Activated CD8-positive, alpha-beta memory T cell treated with anti-CD3 and anti-CD28 coated beads, Interleukin-2, amount 50 U/mL, for 48 hours (primary cell): ENCODE results near the gene UBE3D.
"Not testable (repeated sequence)": the region's sequence is repeated elsewhere in the genome, so short reads cannot be mapped to it uniquely, and the experiment has no call there.

ENCODE experiments used
- DNase-seq: peaks from one replicate; pipeline ENCODE4 v3.0.0-alpha.2; 2020

UBE3D gene

DNA sequence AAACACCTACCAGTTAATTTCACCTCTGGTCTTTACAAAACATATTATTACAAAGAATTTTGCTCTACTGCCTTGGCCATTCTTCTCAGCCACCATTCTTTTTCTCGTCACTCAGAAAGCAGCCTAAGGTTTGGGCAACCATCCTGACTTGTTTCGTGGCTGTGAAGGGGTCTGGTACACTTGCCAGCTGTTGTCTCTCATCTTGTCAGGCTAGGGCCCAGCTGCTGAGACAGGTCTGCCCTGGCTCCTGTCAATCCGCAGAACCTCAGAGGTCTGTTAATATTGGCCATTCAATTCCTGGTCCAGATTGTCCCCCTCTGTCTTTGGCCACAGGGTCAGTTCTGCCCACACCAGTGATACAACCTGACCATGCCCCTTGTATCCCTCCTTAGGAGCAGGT lies 197.7 kb downstream of the UBE3D start:
- DNase-seq, result no peak

DNA sequence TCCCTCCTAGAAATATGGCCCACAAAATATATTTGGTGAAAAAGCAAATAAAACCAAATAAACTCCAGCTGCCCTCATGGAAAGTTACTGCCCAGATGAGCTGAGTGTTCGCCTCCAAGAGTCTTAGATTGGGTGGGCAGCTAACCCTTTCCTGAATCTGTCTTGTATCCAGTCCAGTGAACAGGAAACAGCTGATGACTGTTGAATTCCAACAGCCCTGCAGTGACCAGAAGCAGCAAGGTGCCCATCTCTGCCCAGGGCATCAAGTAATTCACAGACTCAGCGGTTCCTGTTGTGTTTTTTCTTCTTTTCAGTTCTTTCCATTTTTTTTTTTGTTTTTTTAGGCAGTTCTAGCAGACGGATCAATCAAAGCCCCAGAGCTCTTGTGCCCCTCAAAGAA lies 199.2 kb downstream of the UBE3D start:
- DNase-seq, result no peak

DNA sequence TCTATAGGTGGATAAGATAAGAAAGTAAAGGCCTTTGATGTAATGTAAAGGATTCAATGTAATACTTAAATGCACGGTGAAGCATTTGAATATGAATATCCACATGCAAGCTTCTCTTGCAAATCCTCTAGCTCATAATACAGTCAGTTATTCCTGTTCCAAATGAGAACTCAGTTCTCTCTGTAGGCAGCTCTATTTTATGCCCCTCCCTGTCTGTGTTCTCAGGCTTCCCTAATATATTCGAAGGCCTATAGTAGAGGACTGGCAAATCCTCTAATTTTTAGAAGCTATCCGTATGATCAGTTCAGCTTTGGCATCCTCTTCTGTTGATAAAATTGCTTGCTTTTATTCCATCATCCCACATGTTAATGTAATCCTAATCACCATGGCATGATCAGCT lies 200.2 kb downstream of the UBE3D start:
- DNase-seq, result no peak

GRCh38 chr6:82863781-82864180 lies 201.9 kb downstream of the UBE3D start:
- no peak for DNase-seq

DNA sequence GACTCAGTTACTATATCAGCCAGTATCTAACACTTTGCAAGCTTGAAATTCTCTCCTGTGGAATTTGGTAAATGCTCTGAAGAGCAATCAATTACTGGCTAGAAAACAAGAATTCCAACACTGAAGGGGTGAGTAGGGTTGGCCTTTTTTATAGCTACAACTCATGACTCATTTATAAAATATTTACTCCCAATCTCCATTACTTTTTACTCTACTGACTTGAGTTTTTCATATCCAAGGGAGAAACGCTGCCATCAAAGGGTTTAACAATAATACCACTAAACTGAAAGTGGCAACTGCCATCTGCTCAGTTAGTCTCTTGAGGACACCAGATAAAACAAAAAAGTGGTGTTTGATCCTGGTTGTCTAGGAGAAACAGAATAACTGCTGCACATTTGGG lies 203.1 kb downstream of the UBE3D start:
- DNase-seq, result no peak

DNA sequence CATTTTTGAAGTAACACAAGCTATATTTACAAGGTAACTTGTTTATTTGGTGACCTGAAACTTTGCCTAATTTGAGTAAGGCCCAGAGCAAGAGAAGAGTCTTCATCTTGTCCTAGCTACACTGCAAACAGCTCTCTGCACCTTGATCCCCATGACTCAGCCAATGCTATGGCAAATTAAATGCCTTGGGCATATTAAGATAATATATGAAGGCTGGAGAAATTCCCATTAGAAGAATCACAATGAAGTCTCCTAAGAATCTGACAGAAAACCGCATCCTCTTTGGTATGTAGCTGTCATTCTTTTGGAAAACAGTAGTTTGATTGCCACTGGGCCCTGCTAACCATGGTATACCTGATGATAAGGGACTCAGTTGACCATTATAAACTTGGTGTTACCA lies 204.5 kb downstream of the UBE3D start:
- DNase-seq, result no peak

DNA sequence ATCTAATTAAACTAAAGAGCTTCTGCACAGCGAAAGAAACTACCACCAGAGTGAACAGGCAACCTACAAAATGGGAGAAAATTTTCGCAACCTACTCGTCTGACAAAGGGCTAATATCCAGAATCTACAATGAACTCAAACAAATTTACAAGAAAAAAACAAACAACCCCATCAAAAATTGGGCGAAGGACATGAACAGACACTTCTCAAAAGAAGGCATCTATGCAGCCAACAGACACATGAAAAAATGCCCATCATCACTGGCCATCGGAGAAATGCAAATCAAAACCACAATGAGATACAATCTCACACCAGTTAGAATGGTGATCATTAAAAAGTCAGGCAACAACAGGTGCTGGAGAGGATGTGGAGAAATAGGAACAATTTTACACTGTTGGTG lies 209.6 kb downstream of the UBE3D start:
- DNase-seq, result not testable (repeated sequence)

GRCh38 chr6:82852904-82853303 lies 212.7 kb downstream of the UBE3D start:
- not testable (repeated sequence) for DNase-seq

DNA sequence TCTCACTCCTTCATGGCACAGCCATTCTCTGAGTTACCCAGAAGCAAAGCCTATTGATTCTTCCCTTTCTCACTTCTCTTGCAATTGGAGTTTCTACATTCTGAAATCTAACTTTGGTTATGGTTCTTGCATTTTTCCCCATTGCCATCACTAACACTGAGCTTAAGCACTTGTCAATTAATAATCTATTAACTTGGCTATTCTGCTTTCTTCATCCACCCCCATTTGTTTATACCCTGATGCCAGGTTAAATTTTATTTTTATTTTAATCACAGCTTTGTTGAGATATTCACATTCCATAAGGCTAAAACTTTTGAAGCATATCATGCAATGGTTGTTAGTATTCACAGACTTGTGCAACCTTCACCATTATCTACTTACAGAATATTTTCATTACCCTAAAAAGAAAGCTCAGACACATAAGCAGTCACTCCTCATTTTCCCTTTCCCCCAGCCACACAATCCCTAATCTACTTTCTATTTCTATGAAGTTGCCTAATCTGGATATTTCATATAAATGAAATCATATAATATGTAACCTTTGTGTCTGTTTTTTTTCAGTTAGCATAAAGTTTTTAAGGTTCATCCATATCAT lies 222.3 kb downstream of the UBE3D start:
- DNase-seq, result no peak

- DNase-seq, result no peak
Measured at GRCh38 chr6:82842721-82843120, 222.9 kb downstream of the UBE3D start.
